GM21576 (cell line): Measurements from ENCODE around the gene CD93.

Experiments used
- ATAC-seq: cut with Tn5 transposase; IDR thresholded peaks from one replicate; pipeline ENCODE4 v1.9.1; 2021; ENCODE audit warnings: mild to moderate bottlenecking, moderate library complexity; ENCODE audit not compliant: unreplicated experiment

CD93 gene

DNA sequence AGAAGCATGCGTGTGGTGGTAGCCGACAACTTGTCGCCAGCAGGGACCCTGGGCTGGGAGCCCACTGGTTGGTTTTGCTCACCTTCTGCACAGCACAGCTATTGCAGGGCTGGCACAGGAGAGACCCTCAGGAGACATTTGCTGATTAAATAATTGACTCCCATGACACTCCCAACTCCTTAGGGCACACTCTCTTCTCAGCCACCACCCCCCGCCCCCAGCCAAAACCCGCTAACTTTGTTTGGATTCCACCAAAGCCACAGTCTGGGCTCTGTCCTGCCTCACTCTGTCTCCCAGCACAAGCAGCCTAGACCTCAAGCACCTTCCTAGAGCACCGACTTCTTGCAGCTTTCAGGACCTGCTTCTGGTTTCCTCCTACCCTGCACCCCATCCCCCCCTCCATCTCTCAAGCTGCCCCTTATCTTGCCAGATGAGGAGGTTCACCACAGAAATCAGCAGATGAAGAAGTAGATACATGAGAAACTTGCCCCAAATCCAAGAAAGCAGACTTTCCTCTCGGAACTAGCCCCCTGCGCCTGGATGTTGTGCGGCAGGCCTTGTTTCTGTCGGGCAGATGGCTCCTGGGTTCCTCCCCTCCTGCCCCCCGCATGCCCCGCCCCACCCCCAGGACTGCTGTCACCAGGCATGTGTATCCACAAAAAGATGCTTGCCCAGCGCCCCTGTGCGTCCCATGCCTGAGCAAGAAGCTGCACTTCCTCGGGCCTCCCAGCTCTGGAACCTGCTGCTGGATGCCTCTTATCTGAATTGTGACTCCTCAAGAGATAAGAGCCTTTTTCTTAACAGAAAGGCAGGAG is 35.0 kb upstream of the CD93 start:
- no peak for ATAC-seq

DNA sequence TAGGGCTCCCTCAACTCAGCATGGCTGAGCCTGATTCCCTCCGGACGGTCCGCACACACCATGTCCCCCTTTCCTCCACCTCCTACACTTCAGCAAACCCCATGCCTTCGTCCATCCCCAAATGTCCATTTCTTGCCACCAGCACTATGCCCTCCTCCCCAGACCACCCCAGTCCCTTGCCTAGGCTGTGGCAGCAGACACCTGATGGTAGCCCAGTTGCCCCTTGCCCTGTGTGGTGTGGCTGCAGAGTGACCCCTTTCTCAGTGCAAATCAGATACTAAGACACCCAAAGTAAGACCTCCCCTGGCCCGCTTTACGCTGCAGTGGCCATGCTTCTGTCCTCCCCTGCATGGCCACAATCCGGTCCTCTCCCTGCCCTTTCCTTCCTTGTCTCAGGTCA is 34.1 kb upstream of the CD93 start:
- no peak for ATAC-seq

DNA sequence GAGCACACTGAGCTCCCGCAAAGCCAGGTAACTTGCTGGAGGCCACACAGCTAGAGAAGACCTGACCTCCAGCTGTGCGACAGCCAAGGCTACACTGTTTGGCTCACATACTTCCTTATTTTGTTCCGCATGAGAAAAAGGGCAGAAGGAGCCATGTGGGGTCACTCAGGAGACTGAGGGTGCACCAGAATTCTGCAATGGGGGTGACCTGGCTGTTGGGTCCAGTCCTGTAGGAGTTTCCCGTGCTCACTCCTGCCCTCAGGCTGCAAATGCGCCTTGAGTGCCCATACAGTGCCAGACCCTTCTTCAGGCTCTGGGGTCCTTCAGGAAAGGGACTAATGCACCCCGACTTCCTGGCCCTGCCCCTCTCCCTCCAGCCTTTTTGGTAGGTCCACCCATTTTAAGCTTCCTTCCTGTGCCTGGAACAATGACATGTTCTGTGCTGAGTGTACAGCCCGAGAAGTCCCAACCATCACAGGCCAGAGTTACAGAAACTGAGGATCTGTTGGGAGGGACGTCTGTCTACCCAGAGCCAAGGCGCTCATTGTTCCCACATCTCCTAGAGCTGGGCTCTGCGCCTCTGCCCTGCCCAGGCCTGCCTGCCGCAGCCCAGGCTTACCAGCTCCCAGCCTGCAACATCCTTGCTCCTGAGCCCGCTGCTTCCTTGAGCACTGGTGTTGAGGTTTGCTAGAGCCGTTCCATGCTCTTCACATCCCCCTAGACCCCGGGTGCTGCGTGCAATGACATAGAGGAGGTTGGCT is 33.5 kb upstream of the CD93 start:
- no peak for ATAC-seq

DNA sequence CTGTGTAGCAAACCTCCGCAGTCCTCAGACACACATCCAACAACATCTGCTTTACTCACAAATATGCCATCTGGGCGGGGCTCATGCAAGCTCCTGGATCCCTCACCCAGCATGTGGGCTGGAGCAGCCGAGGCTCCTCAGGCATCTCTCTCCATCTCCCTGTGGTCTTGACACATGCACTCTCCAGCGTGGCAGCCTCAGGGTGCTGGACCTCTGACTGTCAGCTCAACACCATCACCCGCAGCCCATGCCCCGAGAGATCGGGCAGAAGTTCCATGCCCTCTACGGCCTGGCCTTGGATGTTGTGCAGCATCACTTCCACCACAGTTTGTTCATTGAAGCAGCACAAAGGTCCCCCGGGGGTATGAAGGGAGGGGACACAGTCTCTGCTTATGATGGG is 32.6 kb upstream of the CD93 start:
- ATAC-seq, result no peak

DNA sequence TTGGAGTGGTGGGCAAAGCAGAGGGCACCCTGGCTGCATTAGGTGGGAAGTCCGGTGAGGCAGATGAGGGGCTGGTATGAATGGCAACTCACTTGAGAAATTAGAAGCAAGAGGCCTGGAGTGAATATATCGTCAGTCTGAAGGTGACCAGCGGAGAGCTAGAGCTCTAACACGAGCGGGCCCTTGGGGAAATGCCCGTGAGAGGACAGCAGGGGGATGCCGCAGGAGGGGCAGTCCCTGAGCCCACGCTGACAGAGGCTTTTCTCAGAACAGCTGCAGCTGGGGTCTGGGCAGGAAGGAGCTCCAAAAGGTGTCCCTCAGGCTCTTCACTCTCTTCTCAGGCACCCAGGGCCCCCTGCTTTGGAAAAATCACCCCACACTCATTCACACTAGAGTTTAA is 32.0 kb upstream of the CD93 start:
- no peak for ATAC-seq

DNA sequence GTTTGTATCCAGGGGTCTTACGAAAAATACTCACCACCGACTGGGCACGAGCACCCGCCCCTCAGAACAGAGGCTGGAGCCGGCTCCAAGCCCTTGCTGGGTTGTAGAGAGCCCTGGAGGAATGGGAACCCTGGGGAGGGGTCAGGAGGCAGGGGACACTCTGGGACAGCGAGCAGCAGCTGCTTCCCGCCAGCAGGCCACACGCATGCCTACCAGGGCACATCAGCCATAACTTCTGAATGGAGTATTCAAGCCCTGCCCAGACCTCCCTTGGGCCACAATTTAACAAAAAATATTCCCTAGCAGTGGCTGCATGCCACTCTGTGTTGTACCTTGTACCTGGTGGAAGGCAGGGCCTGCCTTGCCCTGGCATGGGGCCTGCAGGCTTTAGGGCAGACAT is 31.6 kb upstream of the CD93 start:
- no peak for ATAC-seq

DNA sequence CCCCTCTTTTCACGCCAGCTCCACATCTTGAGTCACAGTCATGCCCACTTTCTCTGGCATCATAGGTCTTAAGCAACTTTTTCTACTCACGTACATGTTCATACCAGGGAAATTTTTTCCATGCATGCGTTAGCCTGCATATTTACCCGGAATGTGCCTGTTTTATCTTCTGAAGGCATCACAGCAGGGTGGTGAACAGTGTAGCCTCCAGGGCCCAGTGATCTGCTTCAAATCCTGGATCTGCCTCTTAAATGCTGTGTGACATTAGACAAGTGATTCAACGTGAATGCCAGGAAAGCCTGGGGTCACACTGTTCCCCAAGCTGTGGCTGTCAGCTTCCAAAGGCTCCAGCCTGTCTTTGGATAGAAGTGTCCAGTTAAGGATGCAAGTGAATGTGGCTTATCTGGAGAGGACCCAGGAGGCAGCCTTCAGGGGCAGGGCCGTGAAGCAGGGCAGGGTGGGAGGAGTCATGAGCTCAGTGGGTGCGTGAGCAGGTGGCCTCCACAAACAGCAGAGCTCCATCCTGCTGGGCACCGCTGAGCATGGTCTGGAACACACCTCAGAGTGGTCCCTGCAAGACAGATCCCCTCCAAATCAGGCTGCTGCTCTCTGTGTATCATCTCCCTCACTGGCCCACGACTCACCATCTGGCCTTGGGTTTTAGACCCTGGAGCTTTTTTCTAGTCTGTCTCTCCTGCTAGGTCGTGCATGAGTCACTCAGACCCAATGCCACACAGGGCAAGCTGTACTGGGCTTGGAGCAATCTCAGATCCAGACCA is 30.4 kb upstream of the CD93 start:
- ATAC-seq, result no peak

DNA sequence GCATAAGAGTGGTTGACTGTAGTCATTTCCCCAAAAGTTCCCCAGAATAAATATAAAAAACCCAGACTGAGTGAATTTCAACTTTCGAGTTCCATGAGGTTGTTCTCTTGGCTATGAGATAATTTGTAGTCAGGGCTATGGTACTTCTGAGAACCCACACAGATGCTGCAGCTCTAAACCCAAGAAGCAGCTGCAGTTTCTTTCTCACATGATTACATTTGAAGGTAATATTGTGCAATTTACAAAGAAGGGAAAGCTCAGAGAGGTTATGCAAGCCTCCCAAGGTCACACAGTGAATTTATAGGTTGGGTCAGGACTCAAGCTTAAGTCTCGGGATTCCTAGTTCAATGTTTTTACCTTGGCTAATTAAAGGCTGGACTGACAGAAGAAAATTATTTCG is 29.7 kb upstream of the CD93 start:
- no peak for ATAC-seq

DNA sequence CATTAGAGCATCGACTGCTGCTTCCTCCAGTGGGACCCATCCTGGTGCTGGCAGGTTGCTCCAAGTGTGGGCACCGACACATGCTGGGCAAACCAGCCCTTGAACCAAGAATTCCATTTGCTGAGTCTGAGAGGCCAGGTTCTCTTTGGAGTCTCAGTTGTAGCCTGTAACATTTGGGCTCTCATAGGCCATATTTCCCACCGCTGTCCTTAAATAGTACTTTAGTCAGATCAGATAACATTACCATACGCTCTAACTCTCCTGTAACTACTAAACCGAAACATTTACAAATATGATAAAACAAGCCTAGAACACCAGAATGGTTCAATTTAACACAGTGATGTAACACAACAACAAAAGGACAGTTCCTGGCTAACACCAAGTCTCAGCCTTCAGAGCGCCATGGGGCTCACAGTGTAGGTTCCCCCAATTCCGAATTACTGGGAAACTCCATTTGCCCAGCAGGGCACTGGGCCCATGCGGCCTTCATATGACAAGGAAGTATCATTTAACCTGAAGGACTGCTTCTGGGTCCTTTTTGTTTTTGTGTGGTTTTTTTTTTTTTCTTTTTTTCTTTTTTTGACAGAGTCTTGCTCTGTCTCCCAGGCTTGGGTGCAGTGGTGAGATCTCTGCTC is 28.4 kb upstream of the CD93 start:
- no peak for ATAC-seq

DNA sequence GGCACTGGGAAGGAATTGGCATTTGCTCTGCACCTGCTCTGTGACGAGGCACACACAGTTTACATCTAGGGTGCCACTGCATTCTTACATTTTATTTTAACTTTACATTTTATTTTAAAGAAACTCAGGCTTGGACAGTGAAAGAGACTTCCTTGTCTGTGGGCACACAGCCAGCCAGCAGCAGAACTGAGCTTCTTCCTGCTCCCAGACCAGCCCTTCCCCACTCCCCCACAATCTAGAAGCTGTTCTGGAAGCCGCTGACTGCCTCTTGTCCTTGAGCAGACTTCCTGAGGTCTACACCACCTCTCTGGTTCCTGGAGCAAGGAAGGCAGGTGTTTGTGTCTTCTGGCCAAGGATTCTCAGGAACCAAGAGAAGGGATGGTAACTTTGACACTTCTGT is 27.9 kb upstream of the CD93 start:
- ATAC-seq, result no peak

DNA sequence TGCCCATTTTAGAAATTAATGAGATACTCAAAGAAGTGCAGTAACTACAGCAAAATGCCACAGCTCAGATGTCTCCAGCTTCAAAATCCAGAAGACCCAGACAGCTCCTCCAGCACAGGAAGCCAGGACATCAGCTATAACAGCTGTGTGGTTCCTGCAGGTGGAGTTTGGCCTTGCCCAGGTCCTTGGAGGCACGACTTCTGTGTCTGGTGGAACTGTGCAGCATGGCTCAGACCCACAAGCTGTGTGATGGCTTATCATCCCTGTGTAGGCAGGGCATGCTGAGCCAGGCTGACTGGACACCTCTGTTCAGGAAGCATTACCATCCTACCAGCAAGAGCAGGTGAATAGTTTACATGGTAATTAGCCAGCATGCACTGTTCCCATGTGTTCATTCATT is 26.5 kb upstream of the CD93 start:
- no peak for ATAC-seq

DNA sequence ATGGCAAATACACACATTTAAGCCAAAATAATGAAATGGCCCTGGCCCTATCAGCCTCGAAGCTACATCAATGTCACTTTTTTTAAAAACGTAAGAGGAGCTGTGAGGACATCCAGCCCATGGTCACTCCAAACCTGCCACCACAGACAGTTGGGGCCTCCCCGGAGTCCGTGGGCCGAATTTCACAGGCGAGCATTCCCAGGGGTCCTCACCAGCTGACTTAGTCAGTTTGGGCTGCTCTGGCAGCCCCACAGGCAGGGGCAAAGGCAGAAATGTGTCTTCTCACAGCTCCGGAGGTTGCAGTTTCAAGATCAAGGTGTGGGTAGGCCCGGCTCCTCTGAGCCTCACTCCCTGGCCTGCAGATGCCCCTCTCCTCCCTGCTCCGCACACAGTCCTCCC is 25.8 kb upstream of the CD93 start:
- no peak for ATAC-seq

DNA sequence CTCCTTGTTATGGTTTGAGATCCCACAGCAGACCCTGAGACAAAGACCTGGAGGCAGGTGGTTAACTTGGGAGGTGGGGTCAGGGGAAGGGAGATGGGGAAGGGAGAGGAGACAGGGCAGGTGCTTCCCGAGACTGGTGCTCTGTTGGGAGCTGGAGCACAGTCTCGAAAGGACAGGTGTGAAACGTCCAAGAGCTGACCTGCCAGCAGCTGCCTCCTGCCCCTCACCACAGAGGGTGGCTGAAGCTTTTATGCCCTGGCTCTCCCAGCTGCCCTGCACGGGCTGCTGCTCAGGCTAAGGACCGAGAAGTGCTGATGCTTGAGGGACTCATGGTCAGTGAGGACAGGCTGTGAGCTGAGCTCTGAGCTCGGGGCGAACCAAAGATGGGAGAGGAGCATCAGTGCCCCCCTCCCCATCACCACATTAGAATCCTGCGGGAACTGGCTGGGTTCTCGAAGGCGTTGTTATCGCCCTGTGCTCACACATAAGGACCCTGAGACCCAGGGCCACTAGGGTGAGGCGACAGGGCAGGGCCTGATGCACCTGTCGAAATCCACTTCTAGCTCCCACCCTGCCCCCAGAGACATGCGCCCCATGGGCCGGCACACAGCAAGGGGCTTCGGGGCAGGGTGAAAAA is 25.3 kb upstream of the CD93 start:
- ATAC-seq, result no peak

DNA sequence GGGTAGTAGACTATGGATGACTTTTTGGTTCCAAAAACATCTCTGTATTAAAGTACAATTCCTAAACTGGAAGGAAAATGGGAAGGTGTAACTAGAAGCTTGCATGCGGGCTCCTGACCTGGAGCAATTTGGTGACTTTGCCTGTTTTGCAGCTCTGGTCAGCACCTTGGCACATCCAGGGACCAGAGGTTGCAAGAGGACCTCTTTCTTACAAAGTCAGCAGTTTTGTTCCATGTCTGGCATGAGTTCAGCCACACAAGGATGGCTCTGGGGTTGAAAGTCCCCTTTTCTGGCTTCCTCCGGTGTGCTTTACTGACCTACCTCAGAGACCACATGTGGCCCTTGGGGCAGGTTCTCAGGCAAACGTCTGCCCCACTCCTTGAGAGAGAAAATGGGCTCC is 22.7 kb upstream of the CD93 start:
- ATAC-seq, result no peak

DNA sequence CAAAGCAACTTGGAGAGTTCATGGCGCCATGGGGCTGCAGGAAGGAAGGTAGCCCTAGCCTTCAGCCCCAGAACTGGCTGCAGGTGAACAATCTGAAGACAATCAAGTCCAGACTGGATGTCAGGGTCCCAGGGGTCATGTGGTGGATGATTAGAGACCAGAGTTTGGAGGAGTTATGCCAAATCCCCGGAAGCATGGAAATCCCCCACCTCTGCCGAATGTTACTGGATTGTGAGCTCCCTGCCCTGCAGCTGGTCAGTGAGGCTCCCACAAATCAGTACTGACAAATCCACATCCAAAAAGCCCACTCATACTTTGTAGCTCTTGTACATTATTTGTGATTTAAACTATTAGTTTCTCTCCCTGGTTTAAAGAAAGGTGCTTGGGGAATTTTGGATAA is 21.3 kb upstream of the CD93 start:
- ATAC-seq, result no peak

DNA sequence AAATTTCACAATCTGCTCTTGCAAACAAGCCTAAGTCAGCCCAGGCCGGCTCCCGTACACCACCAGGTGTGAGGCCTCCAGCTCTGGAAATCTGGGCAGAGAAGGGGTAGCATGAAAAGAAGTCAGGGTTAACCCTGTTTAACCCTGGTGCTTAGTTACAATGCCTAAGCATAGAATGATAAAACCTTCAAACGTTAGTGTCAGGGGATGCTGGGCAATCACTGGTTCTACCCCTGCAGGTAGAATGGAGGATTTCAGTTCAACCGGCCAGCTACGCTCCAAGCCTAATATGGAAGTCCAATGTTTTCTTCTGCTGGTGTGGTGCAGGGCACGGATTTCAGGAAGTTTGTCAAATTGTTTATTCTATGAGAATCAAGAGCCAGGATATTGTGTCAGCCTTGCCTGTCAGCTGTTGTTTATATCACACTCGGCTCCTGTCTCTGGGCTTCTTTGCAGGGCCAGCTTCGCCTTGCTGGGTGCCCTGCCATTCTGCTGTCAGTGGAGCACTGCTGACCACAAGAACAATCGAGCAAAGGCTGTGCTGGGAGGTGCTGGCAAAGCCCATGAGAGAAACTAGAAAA is 20.2 kb upstream of the CD93 start:
- ATAC-seq, result no peak

DNA sequence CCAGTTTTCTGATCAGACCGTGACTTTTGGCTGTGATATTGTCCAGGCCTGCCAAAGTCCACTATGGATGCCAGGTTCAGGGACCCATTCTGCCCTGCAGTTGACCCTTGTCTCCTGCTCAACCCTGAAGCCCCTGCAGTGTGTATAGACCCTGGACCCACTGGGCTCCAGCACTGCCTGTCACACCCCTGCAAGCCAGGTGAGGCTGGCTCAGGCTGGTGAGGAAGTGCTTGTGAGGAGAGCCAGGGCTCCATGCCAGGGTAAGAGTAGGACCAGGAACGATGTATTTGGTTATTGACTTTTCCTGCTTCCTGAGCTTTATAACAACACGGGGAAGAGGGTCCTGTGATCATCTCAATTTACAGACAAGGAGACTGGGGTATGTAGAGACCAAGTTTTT is 19.1 kb upstream of the CD93 start:
- ATAC-seq, result no peak

DNA sequence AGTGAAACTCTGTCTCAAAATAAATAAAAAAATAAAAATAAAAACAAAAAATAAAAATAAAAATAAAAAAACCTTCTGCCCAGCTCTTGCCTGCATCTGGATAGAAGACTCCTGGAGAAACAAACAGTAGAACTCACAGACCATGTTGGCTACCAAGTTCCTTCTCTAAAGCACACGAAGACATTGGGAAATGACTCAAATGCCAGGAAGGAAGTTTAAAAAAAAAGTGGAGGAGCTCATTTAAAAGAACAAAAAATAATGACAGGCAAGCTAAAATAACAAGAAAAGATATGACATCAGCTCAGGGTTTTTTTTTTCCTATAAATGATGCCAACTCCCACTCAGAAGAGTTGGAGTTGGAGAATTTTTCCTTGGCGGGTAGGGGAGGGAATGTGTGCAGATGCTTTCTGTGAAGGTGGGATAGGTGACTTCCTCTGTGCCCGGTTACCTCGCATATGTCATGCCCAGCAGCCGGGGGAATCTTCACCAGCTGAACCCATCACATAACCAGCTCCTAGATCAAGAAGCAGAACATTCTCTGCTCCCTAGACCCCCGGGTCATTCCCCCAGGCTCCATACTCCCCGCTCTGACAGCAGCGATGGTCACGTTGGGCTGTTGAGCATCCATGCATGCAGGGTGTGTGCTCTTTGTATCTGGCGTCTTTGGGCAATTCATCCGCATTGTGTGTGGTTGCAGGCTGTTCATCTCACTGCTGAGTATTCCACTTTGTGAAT is 17.3 kb upstream of the CD93 start:
- ATAC-seq, result no peak

DNA sequence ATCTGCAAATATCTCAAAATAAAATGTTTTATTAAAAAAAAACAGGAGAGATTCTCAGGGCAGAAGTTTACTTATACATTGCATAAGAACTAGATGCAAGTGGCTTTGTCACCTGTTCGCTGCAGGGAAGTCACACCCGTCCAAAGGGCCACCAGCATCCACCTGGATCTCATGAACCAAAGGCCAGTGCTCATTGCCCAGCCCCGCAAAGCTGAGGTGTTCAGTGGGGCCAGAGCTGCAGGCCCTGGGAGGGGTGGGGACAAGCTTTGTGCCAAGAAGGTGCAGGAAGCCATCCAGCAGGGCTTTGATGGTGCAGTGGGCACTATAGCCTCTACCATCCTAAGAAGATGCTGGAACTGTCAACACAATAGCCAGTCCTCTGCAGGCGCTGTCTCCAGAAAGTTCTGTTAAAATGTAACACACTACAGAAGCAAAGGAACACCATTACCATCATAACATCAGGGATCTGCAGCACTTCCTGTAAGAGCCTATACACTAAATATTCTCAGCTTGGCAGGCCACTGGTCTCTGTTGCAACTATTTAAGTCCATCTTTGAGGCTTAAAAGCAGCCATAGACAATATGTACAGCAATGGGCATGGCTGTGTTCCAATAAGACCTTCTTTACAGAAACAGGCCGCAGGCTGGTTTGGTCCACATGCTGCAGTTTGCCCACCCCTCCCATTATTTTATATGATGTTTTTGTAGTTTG is 15.7 kb upstream of the CD93 start:
- ATAC-seq, result no peak
